ELF-1 (cell line): ENCODE measurements around the gene FIBCD1.
"Not testable (repeated sequence)": the region's sequence is repeated elsewhere in the genome, so short reads cannot be mapped to it uniquely, and the experiment has no call there.

Experiments
- DNase-seq: peaks from one replicate; pipeline ENCODE4 v3.0.0-alpha.2; 2016; ENCODE audit warnings: low read depth, low spot score

The FIBCD1 gene

DNA sequence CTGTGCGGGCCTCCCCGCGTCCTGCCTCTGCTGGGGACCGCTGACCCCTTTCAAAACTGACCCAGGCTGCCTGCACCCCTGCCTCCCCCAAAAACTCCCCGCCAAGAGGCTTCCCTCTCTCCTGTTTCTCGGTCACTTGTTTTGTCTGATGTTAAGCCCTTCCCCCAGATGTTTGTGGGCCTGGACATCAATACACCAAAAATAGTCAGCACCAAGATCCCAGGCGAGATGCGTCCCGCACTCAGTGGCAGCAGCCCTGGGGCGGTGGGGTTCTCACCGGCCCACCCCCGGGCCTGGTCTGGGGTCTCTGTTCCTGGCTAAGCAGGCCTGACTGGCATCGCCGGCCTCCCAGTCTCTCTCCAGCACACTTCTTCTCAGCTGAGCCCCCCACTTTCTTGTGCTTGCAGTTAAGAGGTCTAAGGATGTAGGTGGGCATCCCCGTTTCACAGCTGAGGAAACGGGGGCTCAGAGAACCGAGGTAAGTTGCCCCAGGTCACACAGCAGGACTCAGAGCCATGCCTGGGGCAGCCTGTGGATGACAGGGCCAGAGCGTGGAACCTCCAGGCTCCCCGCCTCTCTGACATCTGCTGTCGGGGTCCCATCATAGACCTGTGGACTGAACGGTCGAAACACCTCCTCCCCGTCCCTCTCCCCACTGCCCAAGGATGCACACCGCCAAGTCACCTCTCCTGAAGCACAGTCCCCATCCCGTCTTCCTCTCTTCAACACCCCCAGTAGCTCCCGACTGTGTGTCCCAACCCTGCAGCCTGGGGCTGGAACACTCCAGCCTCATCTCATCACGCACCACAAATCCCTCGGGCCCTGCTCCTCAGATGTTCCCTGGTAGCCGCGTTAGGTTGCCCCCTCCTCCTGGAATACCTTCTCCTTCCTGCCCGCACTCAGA, 16.8 kb downstream of the FIBCD1 start:
- DNase-seq, result no peak

DNA sequence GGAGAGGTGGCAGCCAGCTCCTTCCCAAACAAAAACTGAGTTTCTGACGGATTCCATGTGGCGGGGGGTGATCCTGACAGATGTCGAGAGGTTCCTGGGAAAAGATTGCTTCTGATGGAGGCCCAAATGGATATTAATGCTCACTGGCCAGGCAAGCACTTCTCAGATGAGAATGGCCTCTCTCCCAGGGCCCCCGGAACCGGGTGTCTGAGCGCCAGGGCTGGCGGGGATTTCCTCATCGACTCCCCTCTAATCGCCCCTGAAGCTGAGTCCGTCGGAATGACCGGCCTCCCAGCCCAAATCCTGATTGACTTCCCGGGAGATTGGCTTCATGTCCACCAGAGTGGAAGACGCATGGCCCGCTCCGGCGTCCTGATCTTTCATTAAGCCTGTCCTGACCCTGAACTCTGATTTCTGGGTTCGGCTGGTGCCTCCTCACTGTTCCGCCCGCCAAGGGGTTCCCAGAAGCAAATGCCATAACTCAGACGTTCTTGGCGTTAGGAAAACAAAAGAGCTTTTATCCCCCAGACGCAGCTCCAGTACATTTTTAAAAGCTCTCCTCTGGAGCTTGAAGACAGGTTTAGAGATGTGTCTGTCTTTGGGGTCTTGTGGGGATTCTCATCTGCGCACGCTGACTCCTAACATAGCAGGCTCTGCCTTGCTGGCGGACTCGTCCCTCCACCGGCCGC, 17.6 kb downstream of the FIBCD1 start:
- DNase-seq, result no peak

DNA sequence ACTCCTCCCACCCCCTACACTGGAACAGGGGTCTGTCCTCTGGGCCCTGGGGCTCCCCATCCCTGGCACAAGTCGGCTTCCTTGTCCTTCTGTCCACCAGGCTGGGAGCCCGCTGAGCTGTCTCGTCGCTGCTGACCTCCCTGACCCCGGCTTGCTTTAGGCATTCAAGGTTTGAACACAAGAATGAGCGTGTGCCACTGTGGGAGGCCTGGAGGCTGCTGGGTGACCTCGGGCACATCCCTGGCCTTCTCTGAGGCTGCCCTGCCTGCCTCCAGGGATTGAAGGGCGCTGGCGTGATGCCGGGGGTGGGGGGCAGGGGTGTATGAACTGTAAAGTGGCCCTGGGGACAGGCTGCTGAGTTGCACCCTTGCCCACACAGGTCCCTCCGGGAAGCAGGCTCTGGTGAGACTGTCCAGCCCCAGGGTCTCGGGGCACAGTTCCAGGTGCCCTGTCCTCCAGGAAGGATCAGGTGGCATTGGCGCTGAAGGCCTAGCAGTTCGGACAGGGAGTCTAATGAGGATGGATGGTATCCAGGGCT, 18.2 kb downstream of the FIBCD1 start:
- no peak for DNase-seq

DNA sequence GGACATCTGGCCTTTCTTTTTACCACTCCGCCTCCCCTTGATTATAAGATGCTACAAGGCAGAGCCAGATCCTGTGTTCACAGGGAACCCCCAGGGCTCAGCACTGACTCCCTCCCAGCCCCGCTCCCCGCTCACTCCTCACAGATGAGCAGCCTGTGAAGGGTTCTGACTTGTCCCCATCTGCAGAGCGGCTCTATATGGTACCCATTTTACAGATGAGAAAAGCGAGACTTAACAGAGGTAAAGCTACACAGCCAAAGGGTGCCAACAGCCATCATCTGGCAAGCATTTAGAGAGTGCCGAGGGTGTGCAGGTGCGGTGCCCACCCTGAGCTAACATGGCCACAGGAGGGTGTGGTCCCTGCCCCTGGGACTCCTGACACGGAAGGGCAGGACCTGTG, 18.8 kb downstream of the FIBCD1 start:
- no peak for DNase-seq

DNA sequence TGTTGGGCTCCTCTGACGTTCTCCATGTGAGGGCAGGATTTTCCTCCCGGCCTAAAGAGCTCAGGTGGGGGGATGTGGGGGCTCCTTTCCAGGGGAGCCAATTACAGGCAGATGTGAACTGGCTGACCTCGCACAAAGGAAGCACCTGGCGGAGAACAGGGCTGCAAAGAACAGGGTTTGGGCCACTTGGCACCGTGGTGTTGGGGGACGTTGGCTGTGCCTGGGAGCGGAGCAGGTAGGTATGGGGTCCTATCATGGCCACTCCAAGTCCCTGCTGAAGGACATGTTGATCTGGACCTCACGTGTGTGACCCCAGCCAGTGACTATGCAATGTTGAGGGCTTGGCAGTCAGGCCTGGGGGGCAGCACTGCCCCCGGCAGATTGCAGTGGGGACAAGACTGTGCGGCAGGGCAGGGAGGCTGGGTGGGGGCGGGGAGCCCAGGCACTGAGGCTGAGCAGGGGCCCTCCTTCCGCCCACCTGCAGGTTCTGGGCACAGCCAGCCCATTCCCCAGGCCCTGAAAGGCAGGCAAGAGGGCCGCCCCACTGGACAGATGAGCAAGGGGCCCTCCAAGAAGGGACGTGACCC, 19.4 kb downstream of the FIBCD1 start:
- no peak for DNase-seq

DNA sequence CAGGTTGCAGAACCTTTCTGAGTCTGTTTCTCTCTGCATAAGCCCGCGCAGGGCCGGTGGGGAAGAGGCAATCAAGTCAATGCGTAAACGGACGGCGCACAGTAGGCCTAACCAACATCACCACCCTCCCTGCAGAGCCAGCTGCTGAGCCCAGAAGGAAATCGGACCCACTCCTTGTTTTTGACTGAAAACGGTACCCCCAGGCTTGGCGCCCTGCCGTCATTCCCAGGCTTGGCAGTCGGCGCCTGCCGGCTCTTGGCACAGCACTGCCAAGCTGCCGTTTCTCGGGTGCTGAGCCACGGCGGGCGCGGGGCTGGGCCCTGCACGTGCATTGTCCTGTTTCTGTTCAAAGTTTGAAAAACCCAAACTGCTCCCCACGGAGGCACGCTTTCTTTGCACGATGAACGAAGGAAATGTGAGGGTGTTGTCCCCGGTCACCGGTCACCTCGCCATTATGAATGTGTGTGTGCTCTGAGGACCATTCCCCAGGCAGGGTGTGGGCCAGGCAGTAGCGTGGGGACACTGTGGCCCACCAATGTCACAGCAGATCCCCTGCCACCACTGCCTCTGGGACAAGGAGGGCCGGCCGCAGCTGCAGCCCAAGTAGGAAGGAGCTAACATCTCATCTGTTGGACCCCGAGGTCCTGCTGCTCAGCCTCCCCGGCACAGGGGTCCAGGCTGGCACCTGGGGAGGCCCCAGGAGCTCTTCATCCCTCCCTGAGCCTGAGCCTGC, 20.1 kb downstream of the FIBCD1 start:
- no peak for DNase-seq

DNA sequence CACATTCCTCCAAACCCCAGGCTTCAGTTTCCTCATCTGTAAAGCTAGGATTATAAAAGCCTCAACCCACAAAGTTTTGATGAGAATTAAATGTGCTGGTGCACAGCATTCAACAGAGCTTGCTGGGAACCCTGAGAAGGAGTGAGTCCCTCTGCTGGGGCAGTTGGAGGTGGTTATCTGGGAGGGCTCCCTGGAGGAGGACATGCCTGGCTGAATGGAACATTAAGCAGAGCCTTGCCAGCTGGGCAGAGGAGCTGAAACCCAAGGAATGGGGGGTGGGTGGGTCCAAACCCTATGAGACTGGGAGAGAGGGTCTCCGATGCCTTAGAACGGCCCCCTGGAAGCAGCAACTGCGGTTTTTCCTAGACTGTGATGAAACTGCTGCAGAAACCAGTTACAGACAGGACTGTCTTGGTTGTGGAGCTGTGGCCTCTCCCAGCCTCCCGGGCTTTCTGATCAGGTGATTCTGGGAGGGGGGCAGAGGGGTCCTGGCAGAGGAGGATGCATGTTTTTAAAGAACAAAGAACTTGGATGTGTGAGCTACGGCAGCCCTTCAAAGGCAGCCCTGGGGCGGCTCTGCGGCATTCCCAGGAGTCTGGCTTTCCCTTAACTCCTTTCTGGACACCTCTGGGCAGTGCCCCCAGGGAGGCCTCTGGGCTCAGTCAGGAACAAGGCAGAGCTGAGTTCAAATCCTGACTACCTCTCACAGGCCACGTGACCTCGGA, 20.8 kb downstream of the FIBCD1 start:
- DNase-seq, result peak; percentile 95

DNA sequence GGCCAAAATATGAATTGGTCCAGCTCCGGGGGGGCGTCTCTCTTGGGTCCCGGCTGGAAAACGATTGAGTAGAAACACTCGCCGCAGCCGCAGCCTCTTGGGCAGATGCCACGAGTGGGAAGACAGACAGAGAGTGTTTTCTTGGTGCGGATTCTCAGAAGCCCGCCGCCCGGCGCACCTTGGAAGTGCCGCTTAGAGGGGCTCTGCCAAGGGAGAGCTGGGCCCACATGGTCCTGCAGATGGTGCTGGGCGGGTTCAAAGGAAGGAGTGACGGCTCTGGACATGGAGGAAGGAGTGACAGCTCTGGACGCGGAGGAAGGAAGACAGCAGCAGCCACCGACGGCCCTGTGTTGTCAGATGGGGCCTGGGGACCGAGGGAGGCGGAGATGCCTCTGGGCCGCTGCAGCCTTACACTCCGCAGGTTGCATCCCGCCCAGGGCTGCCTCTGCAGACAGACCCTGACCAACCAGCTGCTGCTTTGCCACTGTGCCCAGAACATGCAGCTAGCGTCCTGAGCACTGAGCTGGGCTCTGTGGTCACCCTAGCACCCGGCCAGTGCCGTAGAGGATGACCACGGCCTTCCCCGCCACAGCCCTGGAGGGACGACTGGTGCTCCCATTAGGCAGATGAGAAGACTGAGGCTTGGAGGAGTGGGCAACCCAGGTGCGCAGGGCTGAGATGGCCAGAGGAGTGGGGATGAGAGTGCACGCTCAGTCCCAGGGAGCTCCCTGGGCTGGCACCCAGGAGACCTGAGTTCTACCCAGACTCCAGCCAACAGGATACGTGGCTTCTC, 21.7 kb downstream of the FIBCD1 start:
- no peak for DNase-seq

DNA sequence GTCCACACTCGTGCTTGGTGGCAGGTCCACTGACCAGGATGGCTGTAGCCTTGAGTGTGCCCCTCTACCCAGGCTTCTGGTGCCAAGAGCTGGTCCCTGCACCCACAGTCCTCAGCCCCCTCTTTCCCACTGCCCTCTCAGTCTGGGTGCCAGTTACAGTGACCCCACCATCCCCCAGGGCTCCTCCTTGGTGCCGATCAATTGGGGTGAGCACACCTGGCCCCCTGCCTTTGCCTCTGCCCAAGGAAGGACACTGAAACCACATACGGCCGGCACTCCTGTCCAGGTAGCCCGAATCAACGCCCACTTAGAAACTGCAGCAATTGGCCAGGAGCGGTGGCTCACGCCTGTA, 24.0 kb downstream of the FIBCD1 start:
- DNase-seq, result no peak

DNA sequence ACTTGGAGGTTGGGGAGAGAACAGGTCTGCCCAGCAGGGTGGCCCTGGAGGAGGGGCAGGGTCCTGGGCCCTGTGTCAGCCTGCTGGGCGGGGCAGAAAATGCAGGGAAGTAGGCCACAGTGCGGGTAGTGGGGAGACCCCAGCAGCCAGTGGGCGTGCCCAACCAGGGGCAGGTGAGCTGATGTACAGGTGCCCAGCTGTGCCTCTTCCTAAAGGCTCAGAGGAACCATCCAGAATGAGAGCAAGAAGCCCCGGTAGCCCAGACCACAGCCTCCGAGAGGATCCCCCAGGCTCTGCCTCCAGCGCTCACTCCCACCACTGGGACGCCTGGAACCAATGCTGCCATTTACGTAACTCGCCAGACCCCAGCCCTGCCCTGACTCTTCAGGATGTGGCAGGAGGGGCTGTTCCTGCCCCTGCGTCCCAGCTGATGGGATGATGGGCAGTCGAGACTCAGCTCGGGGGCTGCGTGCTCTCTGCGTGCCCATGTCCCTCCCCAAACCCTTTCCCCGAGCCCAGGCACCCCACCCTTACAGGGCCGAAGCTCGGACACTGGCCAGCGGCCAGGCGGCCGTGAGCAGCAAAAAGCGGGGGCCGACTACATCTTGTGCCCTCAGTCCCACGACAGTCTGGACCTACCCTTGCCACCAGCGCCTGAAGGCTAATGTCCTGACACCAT, 24.5 kb downstream of the FIBCD1 start:
- DNase-seq, result no peak

DNA sequence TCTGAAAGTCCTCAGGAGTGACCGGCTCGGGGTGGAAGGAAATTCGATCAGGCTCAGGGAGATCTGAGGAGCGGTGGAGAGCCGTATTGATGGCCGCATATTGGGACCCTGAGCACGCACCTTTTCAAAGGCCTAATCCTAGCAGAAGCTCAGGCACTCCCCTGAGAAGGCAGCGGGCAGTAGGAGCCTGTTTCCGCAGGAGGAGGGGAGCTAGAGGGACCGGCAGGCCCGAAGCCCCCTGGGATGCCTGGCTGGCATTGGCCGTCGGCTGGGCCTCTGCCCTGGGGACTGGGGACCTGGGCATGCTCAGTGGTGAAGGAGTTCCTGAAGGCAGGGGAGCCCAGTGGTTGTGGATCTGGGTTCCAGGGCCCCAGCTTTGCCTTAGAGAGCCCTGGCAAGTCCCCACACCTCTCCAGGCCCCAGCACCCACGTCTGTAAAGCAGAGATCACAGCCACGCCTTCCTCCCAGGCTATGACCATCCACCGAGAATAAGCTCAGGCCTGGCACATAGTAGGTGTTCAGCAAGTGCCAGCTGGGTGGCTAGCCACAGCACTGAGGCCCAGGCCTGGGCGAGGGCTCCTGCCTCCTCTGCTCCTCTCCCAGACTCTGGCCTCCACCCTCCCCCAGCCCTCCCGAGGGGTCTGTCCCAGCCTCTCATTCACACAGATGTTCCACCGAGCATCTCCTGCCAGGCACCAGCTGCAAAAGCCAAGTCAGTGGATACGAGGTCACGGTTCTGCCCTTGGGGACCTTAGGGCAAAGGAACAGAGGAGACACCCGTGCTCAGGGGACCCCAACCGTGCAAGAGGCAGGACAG, 25.2 kb downstream of the FIBCD1 start:
- DNase-seq, result no peak

DNA sequence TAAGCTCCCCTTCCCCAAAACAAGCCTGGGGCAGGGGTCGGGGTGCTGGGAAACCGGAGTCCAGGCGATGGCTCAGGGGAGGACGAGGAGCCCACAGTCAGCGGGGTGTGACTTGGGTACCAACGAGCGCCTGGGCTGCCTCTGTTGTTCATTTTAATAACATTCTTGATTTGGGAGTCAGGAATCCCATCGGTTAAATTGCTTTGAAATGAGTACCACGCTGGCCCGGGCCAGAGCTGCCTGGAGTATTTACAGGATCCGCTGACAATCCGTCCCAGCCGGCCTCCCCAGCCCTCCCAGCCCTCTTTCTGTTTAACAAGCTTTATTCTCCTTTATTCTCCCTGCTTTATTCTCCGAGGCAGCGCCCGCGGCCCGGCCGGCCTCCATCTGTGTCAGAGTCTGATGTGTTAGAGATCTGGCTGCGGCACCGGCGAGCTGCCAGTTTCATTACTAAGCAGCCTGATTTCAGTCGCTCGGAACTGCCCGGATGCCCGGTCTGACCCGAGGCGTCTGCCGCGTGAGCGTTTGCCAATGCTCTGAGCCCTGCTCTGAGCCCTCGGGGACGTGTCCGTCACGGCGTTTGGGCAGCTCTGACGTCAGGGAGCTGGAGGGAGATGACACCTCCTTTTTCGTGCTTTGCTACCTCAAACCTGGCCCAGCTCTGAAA, 26.0 kb downstream of the FIBCD1 start:
- peak; percentile 63 for DNase-seq

DNA sequence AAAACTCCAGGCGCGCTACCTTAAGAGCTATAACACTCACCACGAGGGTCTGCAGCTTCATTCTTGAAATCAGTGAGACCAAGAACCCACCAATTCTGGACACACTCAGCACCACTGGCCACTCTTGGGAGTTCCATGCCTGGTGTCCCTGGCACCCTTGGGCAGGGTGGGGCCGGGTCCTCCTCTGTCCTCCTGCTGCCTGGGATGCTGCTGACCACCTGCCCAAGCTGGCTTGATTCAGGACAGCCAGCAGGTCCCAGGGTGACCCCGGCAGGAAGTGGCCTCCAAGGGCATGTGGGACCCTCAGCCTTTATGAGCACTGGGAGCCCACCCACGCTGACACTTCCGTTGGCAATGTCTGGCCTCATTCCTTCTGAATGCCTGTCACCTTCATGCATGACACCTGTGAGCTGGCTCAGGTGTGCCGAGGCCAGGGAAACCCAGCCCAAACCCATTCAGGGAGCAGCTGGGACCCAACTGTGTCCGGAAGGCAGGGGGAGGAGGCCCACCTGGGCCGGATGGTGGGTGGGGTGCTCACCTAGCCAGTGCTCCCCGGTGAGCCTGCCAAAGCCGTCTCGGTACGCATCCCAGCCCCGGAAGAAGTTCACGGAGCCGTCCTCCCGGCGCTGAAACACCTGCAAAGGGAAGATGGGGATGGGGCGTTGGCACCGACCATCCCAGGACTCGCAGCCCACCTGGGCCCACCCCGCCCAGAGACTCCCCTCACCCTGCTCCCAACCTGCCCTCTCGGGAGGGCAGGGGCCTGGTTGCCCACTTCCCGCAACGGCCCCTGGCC, 27.6 kb downstream of the FIBCD1 start:
- no peak for DNase-seq

DNA sequence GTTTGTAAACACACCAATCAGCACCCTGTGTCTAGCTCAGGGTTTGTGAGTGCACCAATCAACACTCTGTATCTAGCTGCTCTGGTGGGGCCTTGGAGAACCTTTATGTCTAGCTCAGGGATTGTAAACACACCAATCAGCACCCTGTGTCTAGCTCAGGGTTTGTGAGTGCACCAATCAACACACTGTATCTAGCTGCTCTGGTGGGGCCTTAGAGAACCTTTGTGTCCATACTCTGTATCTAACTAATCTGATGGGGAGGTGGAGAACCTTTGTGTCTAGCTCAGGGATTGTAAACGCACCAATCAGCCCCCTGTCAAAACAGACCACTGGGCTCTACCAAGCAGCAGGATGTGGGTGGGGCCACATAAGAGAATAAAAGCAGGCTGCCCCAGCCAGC, 28.4 kb downstream of the FIBCD1 start:
- DNase-seq, result not testable (repeated sequence)

DNA sequence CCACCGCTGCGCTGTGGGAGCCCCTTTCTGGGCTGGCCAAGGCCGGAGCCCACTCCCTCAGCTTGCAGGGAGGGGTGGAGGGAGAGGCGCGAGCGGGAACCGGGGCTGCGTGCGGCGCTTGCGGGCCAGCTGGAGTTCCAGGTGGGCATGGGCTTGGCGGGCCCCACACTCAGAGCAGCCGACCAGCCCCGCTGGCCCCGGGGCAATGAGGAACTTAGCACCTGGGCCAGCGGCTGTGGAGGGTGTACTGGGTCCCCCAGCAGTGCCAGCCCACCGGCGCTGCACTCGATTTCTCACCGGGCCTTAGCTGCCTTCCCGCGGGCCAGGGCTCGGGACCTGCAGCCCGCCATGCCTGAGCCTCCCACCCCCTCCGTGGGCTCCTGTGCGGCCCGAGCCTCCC, 29.0 kb downstream of the FIBCD1 start:
- not testable (repeated sequence) for DNase-seq

DNA sequence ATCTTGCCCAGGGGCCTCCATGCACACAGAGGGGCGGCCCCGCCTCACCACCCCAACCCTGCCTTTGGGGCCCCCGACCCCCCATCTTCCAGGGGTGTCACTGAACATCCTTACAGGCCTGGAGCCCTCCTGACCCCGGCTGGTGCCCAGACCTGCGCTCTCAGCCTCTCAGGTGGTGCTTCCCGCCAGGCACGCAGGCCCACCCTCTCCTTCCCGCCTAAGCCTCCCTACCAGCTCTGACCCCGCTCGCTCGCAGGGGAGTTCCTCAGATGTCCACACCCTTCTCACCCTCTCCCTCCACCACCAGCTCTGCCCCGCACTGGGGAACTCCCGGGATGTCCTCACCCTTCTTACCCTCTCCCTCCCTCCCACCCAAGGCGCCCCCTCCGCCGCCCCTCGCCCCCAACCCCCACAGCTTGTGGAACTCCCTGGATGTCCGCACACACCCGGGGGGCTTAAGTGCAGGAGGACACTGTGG, 30.1 kb downstream of the FIBCD1 start:
- DNase-seq, result no peak

DNA sequence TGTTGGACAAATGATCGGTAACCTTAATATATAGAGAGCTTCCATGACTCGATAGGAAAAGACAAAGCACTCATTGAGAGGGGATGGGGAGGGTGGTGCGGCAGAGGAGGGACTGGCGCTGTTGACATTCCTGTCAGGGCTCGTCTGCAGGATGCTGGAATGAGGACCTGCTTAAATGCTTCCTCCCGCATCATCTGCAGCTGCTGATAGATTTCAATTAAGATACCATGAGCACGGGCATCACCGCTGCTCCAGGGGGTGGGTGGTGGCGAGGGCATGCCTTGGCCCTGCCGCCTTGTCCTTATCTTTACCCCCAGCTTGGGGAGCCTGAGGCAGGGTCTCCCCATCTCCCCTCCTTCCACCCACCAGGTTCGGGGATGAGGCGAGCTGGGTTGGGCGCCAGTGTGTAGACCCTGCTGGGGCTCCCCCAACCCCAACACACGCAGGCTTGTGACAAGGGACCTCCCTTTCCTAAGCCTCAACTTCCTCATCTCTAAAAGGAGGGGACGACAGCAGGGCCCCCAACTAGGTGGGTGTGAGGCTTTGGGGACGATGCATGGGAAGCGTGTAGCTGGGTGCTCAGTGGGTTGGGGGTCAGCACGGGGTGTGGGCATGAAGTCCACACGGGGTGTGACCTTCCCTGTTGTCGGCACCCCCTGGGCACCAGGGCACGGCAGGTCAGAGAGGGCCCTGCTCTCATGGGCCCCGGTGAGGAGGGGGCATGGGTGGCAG, 30.7 kb downstream of the FIBCD1 start:
- DNase-seq, result no peak
